Activated B cell treated with CpG ODN at 0.5 μM for 24 hours (primary cell): ENCODE data around the gene PVRIG. TPM values are rescaled to one million over a fixed set of nuclear protein-coding genes. Genes with fewer than 3 reads are reported as not detected.
"Not testable (repeated sequence)": the region's sequence is repeated elsewhere in the genome, so short reads cannot be mapped to it uniquely, and the experiment has no call there.

ENCODE experiments used
- ATAC-seq: fragments of 200-7000 bp; cut with Tn5 transposase; one replicate; pipeline ENCODE4 v1.10.0; 2021; ENCODE audit warnings: low read depth, mild to moderate bottlenecking, moderate library complexity
- CTCF ChIA-PET: fragments of 350-600 bp; sonication (Branson Sonifier 250); formaldehyde crosslinking; loops from one replicate; lab custom pipeline; 2021; ENCODE audit warnings: antibody characterized with exemption; lab: Charles Lee
- POLR2A ChIA-PET: fragments of 350-600 bp; sonication (Branson Sonifier 250); formaldehyde crosslinking; loops from one replicate; lab custom pipeline; 2021; ENCODE audit warnings: antibody characterized with exemption; lab: Charles Lee
- DNase-seq: peaks from one replicate; pipeline ENCODE4 v3.0.0; 2022
- H3K27ac Mint-ChIP-seq: one replicate; pipeline ENCODE4 v1.8.0; 2020; ENCODE audit warnings: mixed read lengths
- H3K27me3 Mint-ChIP-seq: one replicate; pipeline ENCODE4 v1.8.0; 2021; ENCODE audit warnings: mixed read lengths
- H3K36me3 Mint-ChIP-seq: one replicate; pipeline ENCODE4 v1.8.0; 2021; ENCODE audit warnings: low read depth, mixed read lengths
- H3K4me1 Mint-ChIP-seq: one replicate; pipeline ENCODE4 v1.8.0; 2021; ENCODE audit warnings: mixed read lengths
- H3K4me3 Mint-ChIP-seq: one replicate; pipeline ENCODE4 v1.8.0; 2020; ENCODE audit warnings: mild to moderate bottlenecking, mixed read lengths
- H3K9me3 Mint-ChIP-seq: one replicate; pipeline ENCODE4 v1.8.0; 2020; ENCODE audit warnings: mixed read lengths
- intact Hi-C: fragments of 100-400 bp; cut with micrococcal nuclease; formaldehyde crosslinking; loops from one replicate; pipeline ENCODE4 v1.15.1; 2024
- total RNA-seq: library from RNA; stranded (reverse); gene quantifications from 2 replicates; pipeline ENCODE4 v1.2.3, GENCODE V29; 2022
- TF ChIP-seq, protein P1 (sequence below): fragments of 200-600 bp; IDR thresholded peaks from one replicate; pipeline ENCODE4 v1.8.0; 2022; ENCODE audit warnings: antibody characterized with exemption, mild to moderate bottlenecking

The PVRIG gene
- total RNA-seq, 1 donor from 2014 or later, result 20.0 TPM

DNA sequence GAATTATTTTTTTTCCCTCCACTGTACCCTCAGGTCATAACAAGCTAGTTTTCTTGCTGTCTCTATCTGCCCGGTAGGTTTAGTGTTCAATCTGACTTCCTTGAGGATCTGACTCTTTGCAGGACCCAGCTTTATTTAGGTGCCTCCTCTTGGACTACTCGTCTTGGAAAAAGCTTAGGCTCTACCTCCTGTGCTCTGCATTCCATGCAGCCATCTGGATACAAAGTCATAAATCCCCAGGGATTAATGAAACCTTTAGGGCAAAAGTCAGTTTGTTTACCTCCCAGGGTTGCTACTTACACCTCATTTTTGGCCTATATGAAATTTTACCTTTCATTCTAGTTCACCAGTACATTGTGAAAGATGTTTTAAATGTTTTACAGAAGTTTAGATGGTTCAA is 34.0 kb upstream of the PVRIG start:
- Mint-ChIP-seq H3K36me3 (no peaks in the 10 kb centered on the region), H3K27me3 (no peaks in the 10 kb centered on the region), H3K9me3 (no peaks in the 10 kb centered on the region), H3K4me1 (peaks cover 18% of the 10 kb centered on the region), H3K27ac (no peak overlapping the region), H3K4me3 (no peak overlapping the region)
- TF ChIP-seq, protein P1, sequence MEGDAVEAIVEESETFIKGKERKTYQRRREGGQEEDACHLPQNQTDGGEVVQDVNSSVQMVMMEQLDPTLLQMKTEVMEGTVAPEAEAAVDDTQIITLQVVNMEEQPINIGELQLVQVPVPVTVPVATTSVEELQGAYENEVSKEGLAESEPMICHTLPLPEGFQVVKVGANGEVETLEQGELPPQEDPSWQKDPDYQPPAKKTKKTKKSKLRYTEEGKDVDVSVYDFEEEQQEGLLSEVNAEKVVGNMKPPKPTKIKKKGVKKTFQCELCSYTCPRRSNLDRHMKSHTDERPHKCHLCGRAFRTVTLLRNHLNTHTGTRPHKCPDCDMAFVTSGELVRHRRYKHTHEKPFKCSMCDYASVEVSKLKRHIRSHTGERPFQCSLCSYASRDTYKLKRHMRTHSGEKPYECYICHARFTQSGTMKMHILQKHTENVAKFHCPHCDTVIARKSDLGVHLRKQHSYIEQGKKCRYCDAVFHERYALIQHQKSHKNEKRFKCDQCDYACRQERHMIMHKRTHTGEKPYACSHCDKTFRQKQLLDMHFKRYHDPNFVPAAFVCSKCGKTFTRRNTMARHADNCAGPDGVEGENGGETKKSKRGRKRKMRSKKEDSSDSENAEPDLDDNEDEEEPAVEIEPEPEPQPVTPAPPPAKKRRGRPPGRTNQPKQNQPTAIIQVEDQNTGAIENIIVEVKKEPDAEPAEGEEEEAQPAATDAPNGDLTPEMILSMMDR, result no peak
- ChIA-PET CTCF (no interaction called here), POLR2A (interaction anchor here (0.8 kb wide), 1 partner anchor 18 kb away, joined by 5 read pairs; the partner anchor contains the start of gene GAL3ST4)
- intact Hi-C loops, result no loop called here
- ATAC-seq (no peak), DNase-seq (no peak)

DNA sequence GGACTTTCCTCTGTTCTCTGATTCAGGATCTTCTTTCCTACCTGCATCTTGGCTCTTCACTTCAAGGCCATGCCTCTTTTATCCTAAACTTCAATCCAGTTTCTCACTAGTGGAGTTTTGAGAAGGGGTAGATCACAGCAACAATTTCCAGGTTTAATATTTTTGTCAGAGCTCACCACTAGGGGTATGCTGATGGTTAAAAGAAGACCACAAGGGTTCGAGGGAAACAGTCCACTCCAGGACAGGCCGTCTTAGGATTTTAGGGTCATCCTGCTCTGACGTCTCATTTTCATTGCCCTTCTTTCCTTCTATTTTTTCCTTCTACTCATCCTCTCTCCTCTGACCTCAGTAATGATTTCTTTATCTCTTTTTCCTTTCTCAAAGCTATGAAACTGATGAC is 30.7 kb upstream of the PVRIG start:
- Mint-ChIP-seq H3K4me3 (no peak overlapping the region), H3K27ac (peak overlapping the region; percentile 91), H3K36me3 (no peaks in the 10 kb centered on the region), H3K27me3 (no peaks in the 10 kb centered on the region), H3K4me1 (peaks cover 46% of the 10 kb centered on the region), H3K9me3 (no peaks in the 10 kb centered on the region)
- ATAC-seq, result no peak
- TF ChIP-seq, protein P1, result no peak
- ChIA-PET POLR2A (interaction anchor here (1.8 to 2.1 kb wide), 2 partner anchors 11 kb away, joined by 12 to 17 read pairs; partner anchors contain the start of genes GPC2 and STAG3), CTCF (interaction anchor here (1.0 to 2.9 kb wide), 5 partner anchors 12 to 90 kb away, joined by 3 to 33 read pairs (median 3); no protein-coding TSS in a partner anchor)
- intact Hi-C loops, result no loop called here
- DNase-seq, result no peak

DNA sequence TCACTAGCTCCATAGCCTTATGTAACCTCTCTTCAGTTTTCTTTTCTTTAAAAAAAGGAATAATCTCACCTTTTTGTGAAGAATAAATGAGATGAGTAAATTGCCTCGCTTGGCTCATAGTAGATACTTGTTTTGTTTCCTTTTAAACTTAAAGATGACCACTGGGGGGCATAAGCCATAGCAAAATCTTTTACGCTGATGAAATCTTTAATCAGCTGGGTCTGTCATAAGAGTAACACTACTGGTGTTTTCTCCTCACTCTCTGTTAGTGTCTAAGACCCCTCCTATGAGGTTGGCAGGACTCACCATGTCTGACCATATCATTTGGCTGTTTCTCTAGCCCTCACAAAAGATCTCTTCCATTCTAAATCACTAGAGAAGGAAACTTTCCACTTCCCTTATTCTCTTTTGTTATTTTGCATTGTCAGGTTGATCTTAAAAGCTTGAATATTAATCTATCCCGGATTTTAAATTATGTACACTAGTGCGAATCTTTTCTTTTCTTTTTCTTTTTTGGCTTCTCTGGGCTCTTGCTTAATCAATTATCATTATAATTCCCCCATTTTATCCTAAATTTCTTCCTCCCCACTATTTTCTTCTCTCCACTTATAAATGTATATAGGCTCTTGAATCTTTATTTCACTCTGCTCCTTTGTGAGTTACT is 29.6 kb upstream of the PVRIG start:
- Mint-ChIP-seq H3K4me3 (peak overlapping the region; percentile 32), H3K9me3 (no peaks in the 10 kb centered on the region), H3K27me3 (no peaks in the 10 kb centered on the region), H3K36me3 (no peaks in the 10 kb centered on the region), H3K27ac (peak overlapping the region; percentile 91), H3K4me1 (peaks cover 57% of the 10 kb centered on the region)
- ChIA-PET POLR2A (interaction anchor here (0.6 to 2.1 kb wide), 17 partner anchors 10 to 154 kb away, joined by 3 to 17 read pairs (median 5); partner anchors contain the start of genes GPC2, LAMTOR4, PVRIG and STAG3), CTCF (interaction anchor here (0.8 to 2.9 kb wide), 15 partner anchors 8 to 217 kb away, joined by 3 to 33 read pairs (median 5); partner anchors contain the start of genes GPC2, LAMTOR4 and PVRIG)
- intact Hi-C loops, result loop anchor here (1.0 to 10.0 kb wide), 7 partner anchors 10 to 217 kb away; partner anchors contain the start of genes GPC2 and STAG3
- ATAC-seq, result peak; percentile 74
- TF ChIP-seq, protein P1, result no peak
- no peak for DNase-seq

DNA sequence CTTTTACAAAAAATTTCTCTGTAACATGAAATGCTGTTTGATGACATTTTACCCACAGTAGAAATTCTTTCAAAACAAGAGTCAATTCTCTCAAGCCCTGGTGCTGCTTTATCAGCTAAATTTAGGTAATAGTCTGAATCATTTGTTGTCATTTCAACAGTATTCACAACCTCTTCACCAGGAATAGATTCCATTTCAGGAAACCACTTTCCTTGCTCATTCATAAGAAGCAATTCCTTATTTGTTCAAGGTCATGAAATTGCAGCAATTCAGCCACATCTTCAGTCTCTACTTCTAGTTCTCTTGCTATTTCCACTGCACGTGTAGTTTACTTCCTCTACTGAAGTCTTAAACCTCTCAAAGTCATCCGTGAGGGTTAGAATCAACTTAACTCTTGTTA is 28.0 kb upstream of the PVRIG start:
- peak; percentile 25 for ATAC-seq
- peaks cover 2% of the 10 kb centered on the region for H3K9me3 Mint-ChIP-seq
- peak overlapping the region; percentile 53 for H3K4me3 Mint-ChIP-seq
- peak overlapping the region; percentile 91 for H3K27ac Mint-ChIP-seq
- peaks cover 70% of the 10 kb centered on the region for H3K4me1 Mint-ChIP-seq
- ChIA-PET CTCF (interaction anchor here (2.8 kb wide), 1 partner anchor 26 kb away, joined by 9 read pairs; no protein-coding TSS in a partner anchor), POLR2A (interaction anchor here (1.1 to 2.4 kb wide), 3 partner anchors 19 to 154 kb away, joined by 3 to 15 read pairs (median 5); no protein-coding TSS in a partner anchor)
- no peaks in the 10 kb centered on the region for H3K36me3 Mint-ChIP-seq
- DNase-seq, result no peak
- TF ChIP-seq, protein P1, result no peak
- intact Hi-C loops, result loop anchor here (2.0 to 10.0 kb wide), 2 partner anchors 15 to 153 kb away; partner anchors contain the start of genes GPC2 and STAG3
- H3K27me3 Mint-ChIP-seq, result no peaks in the 10 kb centered on the region

DNA sequence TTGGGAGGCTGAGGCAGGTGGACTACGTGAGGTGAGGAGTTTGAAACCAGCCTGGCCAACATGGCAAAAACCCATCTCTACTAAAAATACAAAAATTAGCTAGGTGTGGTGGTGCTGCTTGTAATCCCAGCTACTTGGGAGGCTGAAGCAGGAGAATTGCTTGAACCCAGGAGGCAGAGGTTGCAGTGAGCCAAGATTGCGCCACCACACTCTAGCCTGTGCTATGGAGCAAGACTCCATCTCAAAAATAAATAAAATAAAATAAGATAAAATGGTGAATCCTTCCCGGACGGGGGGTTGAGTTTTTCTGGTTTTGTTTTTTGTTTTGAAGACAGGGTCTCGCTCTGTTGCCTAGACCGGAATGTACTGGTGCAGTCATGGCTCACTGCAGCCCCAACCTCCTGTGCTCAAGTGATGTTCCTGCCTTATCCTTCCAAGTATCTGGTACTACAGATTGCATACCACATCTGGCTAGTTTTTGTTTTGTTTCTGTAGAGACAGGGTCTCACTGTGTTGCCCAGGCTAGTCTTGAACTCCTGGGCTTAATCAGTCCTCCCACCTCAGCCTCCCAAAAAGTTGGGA is 27.4 kb upstream of the PVRIG start:
- not testable (repeated sequence) for H3K27me3 Mint-ChIP-seq, DNase-seq, H3K36me3 Mint-ChIP-seq, H3K9me3 Mint-ChIP-seq
- intact Hi-C loops, result loop anchor here (10.0 kb wide), 1 partner anchor 152 kb away; no protein-coding TSS in a partner anchor
- ChIA-PET POLR2A (interaction anchor here (1.1 to 2.4 kb wide), 5 partner anchors 18 to 153 kb away, joined by 3 to 15 read pairs (median 5); no protein-coding TSS in a partner anchor), CTCF (interaction anchor here (1.3 to 3.7 kb wide), 4 partner anchors 19 to 153 kb away, joined by 3 to 15 read pairs (median 6); no protein-coding TSS in a partner anchor)
- Mint-ChIP-seq H3K27ac (peak overlapping the region; percentile 91), H3K4me3 (peak overlapping the region; percentile 53), H3K4me1 (peaks cover 74% of the 10 kb centered on the region)
- ATAC-seq, result peak; percentile 59
